Activated gamma-delta T cell treated with Interleukin-2 at 50 U/mL for 16 hours (primary cell): ENCODE results near the gene PPP1R2C.

Experiments
- DNase-seq: peaks from one replicate; pipeline ENCODE4 v3.0.0-alpha.2; 2020

Gene PPP1R2C

GRCh38 chrX:42778096-42778495, at the start of gene PPP1R2C:
PPP1R2C (minus strand) TSS chrX:42778163; CDS start chrX:42778079, 84 bp downstream.
- peak; percentile 31 for DNase-seq

DNA sequence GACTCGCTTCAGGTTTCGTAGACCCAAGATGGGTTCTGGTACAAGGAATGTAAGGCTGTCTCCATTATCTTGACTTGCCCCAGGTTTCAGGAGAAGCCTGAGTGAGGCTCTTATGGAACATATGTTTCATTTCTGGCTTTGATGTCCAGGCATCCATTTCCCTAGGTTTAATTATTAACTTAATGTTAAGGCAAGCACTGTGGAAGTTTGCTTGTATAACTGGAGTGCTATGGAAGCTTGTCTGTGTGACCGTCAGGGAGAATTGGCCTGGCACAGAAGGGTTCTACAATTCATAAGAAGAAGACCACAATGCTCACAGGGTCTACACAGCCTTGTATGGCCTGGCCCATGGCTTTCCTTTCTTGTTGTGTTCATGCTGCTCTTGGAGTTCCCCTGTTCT, 47.2 kb upstream of the PPP1R2C start:
- DNase-seq = no peak

DNA sequence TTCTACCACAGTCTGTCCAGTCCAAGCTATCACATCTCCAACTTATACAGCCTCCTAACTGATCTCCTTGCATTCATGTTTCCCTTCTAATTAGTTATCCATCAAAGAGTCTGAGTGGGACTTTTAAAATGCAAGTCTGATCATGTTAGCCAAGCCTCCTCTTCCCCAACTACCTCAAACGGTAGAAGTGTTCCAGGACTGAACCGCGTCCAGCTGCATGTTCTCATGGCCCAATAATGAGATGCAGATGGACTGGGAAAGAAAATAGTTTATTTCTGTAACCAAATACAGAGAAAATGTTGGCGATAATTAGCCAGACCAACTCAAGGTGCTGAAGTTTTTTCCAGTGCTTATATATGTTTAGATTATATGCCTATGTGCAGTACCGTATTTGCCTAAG, 46.6 kb upstream of the PPP1R2C start:
- no peak for DNase-seq

- DNase-seq = no peak
Observed at GRCh38 chrX:42823443-42823842, 45.5 kb upstream of the PPP1R2C start.

DNA sequence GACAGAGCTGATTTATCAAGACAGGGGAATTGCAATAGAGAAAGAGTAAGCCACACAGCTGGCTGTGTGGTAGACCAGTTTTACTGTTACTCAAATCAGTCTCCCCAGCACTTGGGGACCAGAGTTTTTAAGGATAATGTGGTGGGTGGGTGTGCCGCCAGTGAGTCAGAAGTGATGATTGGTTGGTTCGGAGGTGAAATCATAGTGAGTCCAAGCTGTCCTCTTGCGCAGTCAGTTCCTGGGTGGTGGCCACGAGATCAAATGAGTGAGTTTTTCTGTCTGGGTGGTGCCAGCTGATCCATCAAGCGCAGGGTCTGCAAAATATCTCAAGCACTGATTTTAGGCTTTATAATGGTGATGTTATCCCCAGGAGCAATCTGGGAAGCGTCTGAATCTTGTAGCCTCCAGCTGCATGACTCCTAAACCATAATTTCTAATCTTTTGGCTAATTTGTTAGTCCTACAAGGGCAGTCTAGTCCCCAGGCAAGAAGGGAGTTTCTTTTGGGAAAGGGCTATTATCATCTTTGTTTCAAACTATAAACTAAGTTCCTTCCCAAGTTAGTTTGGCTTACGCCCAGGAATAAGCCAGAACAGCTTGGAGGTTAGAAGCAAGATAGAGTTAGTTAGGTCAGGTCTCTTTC, 44.0 kb upstream of the PPP1R2C start:
- DNase-seq = no peak

DNA sequence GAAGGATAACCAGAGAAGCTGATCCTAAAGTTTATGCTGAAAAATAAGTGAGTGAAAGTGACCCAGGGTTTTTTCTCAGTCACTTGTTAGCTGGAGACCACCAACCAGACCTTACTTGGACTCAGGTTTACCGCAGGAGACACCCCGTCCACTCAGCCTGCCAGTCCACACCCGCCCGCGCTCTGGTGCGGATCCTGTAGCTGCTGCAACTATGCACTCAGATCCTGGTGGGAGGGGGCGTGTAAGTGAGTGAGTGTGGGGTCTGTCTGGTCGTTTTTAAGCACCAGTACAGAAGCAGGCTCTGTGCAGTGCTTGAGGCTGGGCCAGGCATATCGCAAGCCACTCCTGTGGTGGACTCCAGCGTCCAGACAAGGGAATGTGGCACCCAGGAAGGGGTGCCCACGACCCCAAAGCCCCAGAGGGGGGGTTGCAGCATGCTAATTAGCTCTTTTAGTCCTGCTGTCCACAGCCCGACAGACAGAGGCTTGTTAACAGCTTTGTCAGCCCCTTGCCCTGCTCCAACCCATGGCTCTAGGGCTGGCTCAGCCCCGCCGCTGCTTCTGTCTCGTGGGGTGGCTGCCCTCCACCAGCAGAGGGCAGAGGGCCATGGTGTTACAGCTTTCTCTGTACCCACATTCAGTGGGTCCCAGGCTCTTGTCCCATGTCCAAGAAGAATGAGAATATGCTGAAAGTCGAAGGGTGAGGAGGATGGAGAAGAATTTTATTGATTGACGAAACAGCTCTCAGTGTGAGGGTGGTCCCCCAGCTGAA, 40.4 kb upstream of the PPP1R2C start:
- no peak for DNase-seq

DNA sequence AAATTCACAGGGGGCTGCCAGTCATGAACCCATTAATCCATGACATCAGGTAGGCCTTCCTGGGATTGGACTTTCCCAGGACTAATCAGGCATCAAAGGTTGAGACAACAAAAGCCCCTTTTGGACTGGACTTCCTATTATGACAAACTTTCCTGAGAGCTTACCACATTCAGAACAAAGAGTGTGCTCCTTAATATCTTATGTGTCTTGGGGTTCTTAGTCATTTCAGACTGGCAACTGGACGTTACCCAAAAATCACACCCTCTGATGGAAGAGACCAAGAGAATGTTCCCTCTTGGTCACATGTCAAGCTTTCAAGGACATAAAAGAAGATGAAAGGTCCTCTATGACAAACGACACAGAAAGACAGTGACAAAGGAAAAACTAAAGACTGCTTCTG, 31.6 kb upstream of the PPP1R2C start:
- DNase-seq = no peak

DNA sequence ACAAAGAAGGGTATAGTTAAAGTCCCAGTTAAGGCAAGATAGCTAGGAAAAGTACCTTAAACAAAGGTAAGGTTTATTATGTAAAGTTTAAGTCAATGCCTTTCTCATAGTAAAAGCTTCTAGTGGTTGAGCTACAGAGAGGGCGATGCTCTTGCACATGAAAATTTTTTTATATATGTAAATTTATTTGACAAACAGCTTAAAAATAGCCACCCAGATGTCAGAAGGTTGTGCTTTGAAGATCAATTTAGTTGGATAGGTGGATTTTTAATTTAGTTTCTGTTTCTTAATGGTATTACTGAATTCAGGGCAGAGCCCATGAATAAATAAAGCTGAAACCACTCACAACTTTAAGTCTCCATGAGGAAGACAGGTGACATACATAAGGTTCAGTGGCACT, 29.4 kb upstream of the PPP1R2C start:
- DNase-seq = no peak

- no peak for DNase-seq
Observed at GRCh38 chrX:42804524-42804923, 26.6 kb upstream of the PPP1R2C start.

DNA sequence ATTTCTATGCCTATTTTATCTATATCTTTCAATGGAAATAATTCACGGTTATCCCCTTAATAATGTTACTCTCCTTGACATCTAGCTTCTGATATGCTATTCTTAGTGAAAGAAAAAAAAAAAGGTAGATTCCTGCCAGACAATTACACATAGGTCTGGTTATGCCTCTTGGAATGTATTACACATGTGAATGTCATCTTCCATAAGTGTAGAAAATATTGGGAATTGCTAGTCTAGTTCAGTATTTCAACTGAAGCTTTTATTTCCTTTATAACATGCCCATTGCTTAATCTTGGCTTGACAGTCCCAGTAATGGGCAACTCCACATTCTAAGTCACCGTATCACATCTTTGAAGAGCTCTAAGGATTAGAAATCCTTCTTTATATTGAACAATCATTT, 25.4 kb upstream of the PPP1R2C start:
- no peak for DNase-seq

DNA sequence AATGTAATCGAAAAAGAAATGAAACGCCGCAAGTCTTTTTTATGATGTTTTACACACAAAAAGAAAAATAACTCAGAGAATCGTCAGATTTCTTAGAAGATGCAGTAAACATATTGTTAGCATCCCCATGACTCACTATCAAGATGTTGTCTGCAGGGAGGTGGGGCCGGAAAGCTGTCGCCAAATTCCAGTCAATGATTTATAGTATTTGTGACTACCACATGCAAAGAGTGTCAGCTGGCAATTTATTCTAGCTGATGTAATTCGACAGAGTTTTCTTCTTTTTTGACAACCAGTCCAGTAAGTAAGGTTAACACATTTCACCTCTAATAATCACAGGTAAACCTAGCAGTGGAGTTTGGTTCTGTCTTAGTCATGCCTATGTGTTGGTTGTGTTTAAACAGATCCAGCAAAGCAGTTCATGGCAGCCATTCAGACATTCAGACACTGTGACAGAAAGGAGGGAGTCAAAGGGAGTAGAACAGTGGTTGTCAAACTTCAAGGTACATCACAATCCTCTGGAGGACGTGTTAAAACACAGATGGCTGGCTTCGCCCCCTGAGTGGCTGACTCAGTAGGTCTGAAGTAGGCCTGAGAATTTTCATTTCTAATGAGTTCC, 19.8 kb upstream of the PPP1R2C start:
- no peak for DNase-seq

DNA sequence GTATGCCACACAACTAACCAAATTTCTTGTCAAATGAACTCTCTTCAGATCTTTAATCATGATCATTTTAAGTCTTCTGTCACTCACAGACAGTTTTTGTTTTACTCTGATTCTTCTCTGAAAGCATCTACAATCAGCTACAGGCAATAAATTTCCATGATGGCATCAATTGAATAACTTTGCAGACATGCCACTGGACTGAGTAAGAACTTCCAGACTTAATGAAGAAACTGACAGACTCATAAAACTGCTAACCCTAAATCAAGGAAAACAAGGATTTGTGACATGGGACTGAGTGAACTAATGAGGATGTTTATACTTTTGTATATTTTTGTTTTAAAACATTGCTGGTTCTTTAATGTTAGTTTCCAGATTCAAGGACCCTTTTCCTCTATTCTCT, 5.5 kb upstream of the PPP1R2C start:
- DNase-seq = no peak

DNA sequence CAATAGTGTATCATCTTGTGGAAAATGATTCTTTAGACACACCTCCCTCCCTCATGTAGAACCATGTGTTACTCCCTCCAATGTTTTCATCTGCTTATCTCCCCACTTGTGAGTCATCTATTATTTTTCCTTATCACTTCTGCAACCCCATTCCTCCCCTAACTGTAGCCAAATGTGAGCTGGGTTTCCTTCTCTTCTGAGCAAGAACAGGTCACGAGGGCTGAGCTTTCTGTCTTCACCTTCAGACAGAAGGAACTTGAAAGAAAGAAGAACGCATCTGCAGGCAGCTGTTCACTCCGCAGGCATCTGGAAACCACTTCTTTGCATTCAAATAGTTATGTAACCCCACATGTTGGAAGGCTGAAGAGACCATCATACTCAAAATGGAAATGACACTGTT, 1.8 kb downstream of the PPP1R2C start:
- no peak for DNase-seq

GRCh38 chrX:42772874-42773273, 5.1 kb downstream of the PPP1R2C start:
- DNase-seq = no peak

DNA sequence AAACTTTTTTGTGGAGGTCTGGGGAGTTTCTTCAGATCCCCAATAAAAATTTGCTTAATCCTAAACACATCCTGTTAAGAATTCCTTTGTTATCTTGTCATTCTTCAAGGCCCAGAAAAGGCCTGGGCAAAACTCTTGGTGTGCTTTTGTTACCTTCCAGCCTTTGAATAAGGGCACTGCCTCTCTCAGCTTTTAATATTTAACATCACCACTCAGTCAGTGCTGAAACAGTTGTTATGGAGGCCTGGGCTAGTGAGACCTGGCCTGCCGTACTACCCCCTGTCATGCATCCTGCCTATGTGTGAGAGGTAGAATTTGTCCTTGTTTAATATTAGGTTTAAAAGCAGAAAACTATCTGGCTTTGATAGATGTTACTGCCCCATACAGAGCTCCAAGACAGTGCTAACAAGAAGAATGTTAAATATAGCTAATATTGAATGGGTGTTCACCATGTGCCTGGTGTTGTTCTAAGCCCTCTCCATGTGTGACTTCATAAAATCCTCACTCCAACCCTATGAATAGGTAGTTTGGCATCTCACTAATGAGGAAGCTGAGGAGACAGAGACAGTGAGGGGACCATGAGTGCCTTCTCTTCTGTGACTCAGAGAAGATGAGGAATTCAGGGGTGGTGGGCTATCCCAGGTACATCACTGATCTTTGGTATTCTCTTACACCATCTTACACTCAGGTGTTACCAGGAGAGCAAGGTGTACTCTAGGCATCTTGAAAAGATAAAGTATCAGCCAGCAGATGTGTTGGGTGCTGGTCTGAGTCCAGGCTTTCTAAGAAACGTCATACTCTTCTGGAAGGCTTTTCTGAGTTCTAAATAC, 6.2 kb downstream of the PPP1R2C start:
- DNase-seq = no peak

GRCh38 chrX:42770566-42770965, 7.4 kb downstream of the PPP1R2C start:
- no peak for DNase-seq

DNA sequence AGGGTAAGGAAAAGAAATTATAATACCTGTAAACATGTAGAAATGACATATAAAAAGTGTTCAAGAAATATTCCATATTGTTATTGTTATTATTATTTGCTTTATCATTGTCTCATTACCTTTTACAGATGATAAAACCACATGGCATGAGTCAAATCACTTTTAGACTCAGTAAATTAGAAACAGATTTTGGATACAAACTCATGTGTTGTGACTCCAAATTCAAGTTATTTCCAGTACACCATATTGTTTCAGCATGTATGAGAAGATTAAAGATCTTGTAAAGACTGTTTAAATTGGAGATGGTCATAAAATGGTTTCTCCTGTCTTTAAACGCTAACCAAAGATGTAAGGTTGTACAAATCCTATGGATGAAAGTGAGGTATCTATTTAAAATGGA, 18.1 kb downstream of the PPP1R2C start:
- no peak for DNase-seq

- no peak for DNase-seq
Observed at GRCh38 chrX:42755815-42756214, 22.1 kb downstream of the PPP1R2C start.

- DNase-seq = no peak
Observed at GRCh38 chrX:42754603-42755002, 23.4 kb downstream of the PPP1R2C start.

DNA sequence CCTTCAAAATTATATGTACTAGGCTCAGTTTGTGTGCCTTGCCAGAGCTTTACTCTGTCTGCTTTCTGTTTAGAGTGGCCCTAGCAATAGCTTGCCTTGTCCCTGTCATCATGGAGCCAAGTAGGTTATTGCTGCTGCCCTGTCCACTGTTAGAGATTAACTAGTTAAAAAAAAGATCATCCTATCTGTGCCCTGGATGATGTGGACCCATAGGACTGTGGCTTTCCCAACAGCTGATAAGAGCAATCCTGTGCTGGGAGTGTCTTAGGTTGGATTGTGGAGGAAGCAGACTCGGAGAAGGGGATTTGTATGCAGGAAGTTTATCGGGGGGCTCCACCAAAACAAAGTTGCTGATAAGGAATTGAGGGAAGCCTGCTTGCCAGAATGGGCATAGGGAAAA, 23.8 kb downstream of the PPP1R2C start:
- DNase-seq = no peak

DNA sequence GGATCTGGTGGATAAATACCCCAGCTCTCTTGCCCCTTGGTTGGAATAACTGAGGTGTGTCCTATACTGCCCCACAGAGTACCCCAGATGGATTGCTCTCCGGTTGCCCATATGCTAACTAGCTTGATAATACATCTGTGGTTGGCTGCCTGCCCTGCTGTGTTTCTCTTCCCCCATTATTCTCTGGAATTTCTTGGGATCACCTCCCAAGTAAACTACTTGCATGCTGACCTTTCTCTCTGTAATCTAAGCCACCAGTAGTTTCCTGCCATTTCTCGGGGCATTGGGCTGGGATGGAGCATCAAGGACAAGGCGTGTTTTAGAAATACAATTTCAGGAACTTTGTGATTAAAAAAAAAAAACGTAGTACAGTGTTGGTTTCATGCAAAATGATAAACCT, 25.2 kb downstream of the PPP1R2C start:
- no peak for DNase-seq

DNA sequence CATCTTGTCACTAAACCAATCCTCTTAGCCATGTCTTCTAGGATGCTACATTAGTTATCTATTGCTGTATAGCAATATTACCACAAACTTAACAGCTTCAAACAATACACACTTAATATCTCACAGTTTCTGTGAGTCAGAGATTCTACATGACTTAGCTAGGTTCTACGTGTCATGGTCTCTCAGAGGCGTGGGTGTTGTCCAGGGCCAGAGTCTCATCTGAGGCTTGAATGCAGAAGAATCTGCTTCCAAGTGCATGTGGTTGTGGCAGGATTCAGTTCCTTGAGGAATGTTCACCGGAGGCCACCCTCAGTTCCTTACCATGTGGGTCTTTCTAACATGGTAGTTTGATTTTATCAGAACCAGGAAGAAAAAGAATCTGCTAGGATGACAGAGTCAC, 26.4 kb downstream of the PPP1R2C start:
- no peak for DNase-seq

- no peak for DNase-seq
Observed at GRCh38 chrX:42748067-42748850, 29.7 kb downstream of the PPP1R2C start.
